Astrocyte of the spinal cord (primary cell): ENCODE data around the gene MCF2L2.
A peak's percentile ranks its signal among the peaks of the same experiment; 100 is the strongest.

Experiments
- DNase-seq: peaks from one replicate; pipeline ENCODE4 v3.0.0; 2011; ENCODE audit warnings: low read depth, low spot score
- H3K4me3 ChIP-seq: 2 replicates; pipeline ENCODE4 v1.5.1; 2011; ENCODE audit warnings: low read depth, mild to moderate bottlenecking, low read length, moderate library complexity
- in situ Hi-C: cut with HindIII; loops from 2 replicates; pipeline ENCODE4 v1.10.0; 2017; ENCODE audit warnings: low sequenced_read_pairs
- TF ChIP-seq, protein P1 (sequence below): IDR thresholded peaks from 2 replicates; pipeline ENCODE4 v1.5.1; 2012; ENCODE audit warnings: low read depth, mild to moderate bottlenecking, low read length, inconsistent platforms

The MCF2L2 gene

DNA sequence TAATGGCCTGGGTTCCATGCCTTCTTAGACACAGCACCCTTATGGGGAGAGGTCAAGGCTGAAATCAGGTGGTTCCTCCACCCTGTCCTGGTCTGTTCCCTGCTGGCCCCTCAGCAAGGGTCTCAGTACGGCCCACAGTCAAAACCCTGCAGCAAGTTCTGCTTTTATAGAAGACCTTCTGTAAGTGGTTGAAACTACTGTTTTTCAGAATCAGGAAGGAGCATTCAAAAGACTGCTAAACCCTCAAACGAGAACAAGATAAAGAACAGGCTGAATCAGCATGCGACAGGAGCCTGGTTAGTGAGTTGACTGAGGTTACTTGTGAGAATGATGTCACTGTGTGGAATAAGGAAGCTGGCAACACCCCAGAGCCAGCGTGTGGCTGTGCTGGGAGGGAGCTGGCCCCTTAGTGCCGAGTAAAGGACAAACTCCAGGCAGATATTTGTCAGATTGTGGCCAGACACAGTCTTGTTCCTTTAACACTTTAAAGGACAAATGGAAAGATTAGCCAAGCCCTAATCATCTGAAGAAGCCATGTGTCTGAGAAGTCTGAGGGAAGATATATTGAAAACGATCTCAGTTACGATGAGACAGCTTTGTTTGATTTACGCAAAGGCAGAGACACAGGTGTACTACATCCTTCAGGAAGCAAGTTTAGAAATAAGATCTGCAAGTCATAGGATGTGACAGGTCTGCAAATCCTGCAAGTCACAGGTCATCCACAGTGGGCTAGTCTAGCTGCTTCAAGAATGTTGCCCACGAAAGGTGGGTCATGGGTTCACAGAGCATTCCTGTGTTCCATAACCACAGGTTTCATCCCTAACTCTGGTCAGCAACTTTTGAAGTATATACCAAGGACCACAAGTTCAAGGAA lies 121.4 kb downstream of the MCF2L2 start:
- no peak overlapping the region for H3K4me3 ChIP-seq
- in situ Hi-C loops, result no loop called here
- TF ChIP-seq, protein P1, sequence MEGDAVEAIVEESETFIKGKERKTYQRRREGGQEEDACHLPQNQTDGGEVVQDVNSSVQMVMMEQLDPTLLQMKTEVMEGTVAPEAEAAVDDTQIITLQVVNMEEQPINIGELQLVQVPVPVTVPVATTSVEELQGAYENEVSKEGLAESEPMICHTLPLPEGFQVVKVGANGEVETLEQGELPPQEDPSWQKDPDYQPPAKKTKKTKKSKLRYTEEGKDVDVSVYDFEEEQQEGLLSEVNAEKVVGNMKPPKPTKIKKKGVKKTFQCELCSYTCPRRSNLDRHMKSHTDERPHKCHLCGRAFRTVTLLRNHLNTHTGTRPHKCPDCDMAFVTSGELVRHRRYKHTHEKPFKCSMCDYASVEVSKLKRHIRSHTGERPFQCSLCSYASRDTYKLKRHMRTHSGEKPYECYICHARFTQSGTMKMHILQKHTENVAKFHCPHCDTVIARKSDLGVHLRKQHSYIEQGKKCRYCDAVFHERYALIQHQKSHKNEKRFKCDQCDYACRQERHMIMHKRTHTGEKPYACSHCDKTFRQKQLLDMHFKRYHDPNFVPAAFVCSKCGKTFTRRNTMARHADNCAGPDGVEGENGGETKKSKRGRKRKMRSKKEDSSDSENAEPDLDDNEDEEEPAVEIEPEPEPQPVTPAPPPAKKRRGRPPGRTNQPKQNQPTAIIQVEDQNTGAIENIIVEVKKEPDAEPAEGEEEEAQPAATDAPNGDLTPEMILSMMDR, result no peak
- peak; percentile 85 for DNase-seq

DNA sequence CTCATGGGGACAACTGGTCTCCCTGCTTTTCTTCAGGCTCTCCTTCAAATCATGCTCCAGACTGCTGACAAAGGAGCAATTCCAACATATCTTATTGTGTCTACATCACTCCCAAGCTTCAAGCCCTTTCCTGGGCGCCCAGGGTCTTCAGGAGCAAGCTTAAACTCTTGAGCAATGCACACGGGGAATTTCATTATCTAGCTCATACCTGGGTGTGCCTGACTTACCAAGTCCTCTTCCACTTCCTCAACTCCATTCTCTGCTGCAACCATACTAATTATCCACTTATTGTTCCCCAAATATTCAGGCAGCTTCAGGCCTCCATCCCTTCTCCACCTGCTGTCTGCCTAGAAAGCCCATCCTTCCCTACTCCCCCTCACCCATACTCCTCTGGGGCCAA lies 124.7 kb downstream of the MCF2L2 start:
- TF ChIP-seq, protein P1, result no peak

DNA sequence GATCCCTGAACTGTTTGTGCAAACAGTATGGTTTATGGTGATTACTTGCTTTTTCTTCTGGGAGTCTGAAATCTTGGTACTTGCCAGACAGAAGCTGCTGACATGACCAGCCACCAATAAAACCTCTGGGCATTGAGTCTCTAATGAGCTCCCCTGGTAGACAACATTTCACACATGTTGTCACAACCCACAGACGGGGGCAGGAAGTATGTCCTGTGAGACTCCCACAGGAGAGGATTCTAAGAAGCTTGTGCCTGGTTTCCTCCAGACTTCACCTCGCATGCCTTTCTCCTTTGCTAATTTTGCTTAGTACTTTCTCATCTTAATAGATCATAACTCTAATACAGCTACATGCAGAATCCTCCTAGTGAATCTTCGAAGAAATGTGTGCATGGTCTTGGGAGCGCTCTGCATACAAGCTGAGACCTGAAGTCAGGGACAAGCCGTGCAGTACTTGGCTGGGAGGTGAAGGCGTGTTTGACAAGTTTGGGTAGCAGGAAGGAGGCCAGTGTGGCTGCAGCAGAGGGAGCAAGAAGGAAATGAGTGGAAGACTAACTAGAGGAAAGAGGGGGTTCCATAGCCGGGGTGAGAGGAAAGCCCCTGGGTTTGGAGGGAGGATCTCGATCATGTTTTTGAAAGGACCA lies 126.4 kb downstream of the MCF2L2 start:
- TF ChIP-seq, protein P1, result no peak
- in situ Hi-C loops, result no loop called here
- no peak overlapping the region for H3K4me3 ChIP-seq
- DNase-seq, result peak; percentile 36

More for the DNA sequence above, 124.7 kb downstream of the MCF2L2 start:
- DNase-seq, result no peak
- in situ Hi-C loops, result no loop called here
- H3K4me3 ChIP-seq, result no peak overlapping the region

DNA sequence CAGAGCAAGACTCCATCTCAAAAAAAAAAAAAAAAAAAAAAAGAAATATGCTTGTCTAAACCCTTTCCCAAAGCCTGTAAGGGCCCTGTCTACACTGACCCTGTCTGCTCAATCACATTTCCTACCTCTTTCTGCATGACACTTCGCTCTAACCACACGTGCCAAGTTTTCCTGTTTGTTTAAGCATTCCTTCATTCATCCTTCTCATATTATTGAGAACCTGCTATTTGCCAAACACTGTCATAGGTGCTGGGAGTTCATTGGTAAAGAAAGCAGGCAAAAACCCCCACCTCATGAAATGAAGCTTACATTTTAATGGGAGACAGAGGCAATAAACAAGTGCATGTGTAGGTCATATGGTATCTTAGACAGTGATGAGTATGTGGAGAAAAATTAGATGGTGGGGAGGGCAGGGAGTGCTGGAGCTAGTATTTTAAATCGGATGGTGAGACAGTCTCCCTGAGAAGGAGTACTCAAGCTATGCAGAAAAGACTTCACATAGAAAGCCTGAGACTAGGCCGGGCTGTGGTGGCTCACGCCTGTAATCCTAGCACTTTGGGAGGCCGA lies 127.3 kb downstream of the MCF2L2 start:
- in situ Hi-C loops, result no loop called here
- TF ChIP-seq, protein P1, result no peak
- DNase-seq, result peak; percentile 51
- H3K4me3 ChIP-seq, result no peak overlapping the region

DNA sequence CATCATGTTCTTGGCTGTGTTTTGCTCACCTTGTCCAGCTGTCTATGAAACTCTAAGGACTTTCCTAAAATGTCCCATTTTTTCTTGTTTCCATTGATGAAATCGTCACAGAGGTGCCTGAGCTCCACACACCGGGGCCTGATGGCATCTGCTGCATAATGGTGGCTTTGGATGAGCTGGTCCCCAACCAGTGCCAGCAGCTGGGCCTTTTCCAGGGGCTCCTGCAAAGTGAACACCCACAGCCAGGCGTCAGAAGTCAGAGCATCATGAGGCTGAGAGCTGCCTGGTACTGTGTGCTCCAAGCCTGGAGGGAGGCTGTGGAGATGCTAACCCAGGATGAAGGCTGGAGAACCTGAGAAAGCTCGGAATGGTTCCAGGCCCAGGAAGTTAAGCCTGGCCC lies 128.4 kb downstream of the MCF2L2 start:
- no peak overlapping the region for H3K4me3 ChIP-seq
- TF ChIP-seq, protein P1, result no peak
- no peak for DNase-seq
- in situ Hi-C loops, result no loop called here

DNA sequence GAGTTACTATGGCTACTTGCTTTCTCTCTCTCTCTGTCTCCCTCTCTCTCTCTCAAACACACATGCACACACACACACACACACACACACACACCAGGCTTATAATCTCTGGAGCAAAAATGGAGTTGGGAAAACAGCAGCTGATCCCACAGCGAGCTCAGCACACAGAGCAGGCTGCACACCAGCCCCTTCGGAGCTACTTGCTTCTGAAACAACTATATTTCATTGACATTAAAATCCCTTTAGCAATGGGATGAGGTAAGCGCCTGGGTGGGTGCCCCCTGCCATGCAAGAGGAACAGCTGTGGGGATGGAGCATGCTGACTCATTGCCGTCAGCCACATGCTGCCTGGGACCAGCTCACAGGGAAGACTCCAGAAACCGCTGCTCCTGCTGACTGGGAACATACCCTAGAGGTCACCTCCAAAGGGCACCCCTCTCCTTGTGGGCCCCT lies 129.7 kb downstream of the MCF2L2 start:
- no peak overlapping the region for H3K4me3 ChIP-seq
- DNase-seq, result peak; percentile 98
- TF ChIP-seq, protein P1, result no peak
- in situ Hi-C loops, result no loop called here
